T-helper 17 cell (primary cell): ENCODE data around the gene GNB5. TPM values are rescaled to one million over a fixed set of nuclear protein-coding genes. Genes with fewer than 3 reads are reported as not detected.
A peak's percentile ranks its signal among the peaks of the same experiment; 100 is the strongest.
"Not testable (repeated sequence)": the region's sequence is repeated elsewhere in the genome, so short reads cannot be mapped to it uniquely, and the experiment has no call there.

Source experiments
- ATAC-seq: fragments of 150-1000 bp; cut with Tn5 transposase; 2 replicates; pipeline ENCODE4 v1.10.0; 2021; ENCODE audit warnings: mild to moderate bottlenecking, moderate library complexity
- DNase-seq, 3 donors: peaks; one replicate each; pipeline versions ENCODE4 v3.0.0 to v3.0.0-alpha.2; 2020 to 2021
- H3K9me3 ChIP-seq: one replicate; pipeline ENCODE4 v1.7.0; 2013; ENCODE audit warnings: low read length, mild to moderate bottlenecking; ENCODE audit not compliant: control insufficient read depth, poor library complexity, severe bottlenecking
- H3K27ac Mint-ChIP-seq: one replicate; pipeline ENCODE4 v1.8.0; 2022; ENCODE audit warnings: mild to moderate bottlenecking, moderate library complexity, mixed read lengths
- H3K27me3 Mint-ChIP-seq: one replicate; pipeline ENCODE4 v1.8.0; 2022; ENCODE audit warnings: mixed read lengths
- H3K36me3 Mint-ChIP-seq: one replicate; pipeline ENCODE4 v1.8.0; 2022; ENCODE audit warnings: low read depth, mixed read lengths
- H3K4me1 Mint-ChIP-seq: one replicate; pipeline ENCODE4 v1.8.0; 2022; ENCODE audit warnings: mild to moderate bottlenecking, mixed read lengths
- H3K4me3 Mint-ChIP-seq: one replicate; pipeline ENCODE4 v1.8.0; 2022; ENCODE audit warnings: mild to moderate bottlenecking, moderate library complexity, mixed read lengths
- total RNA-seq, 4 donors: library from RNA in 2 of 4; stranded (reverse) in 2 of 4; gene quantifications; one replicate each; pipeline ENCODE4 v1.2.3 and lab custom pipeline; 2022 to 2026

GNB5 gene
- total RNA-seq, 2 donors from 2014 or later: 63.2 to 79.7 TPM

- Mint-ChIP-seq H3K4me3 (no peak overlapping the region), H3K4me1 (peaks cover 41% of the 10 kb centered on the region), H3K36me3 (no peaks in the 10 kb centered on the region), H3K27me3 (no peaks in the 10 kb centered on the region), H3K27ac (no peak overlapping the region)
- no peaks in the 10 kb centered on the region for H3K9me3 ChIP-seq
- no peak for ATAC-seq
- no peak for DNase-seq
Observed at GRCh38 chr15:52172869-52173268, 18.3 kb downstream of the GNB5 start.

- H3K9me3 ChIP-seq: no peaks in the 10 kb centered on the region
- no peak for DNase-seq
- H3K36me3 Mint-ChIP-seq: no peaks in the 10 kb centered on the region
- no peaks in the 10 kb centered on the region for H3K27me3 Mint-ChIP-seq
- H3K4me3 Mint-ChIP-seq: no peak overlapping the region
- H3K27ac Mint-ChIP-seq: peak overlapping the region; percentile 41
- no peak for ATAC-seq
- peaks cover 42% of the 10 kb centered on the region for H3K4me1 Mint-ChIP-seq
Observed at GRCh38 chr15:52171807-52172206, 19.4 kb downstream of the GNB5 start.

GRCh38 chr15:52171386-52171785, 19.8 kb downstream of the GNB5 start:
- peak overlapping the region; percentile 41 for H3K27ac Mint-ChIP-seq
- no peaks in the 10 kb centered on the region for H3K36me3 Mint-ChIP-seq
- no peaks in the 10 kb centered on the region for H3K27me3 Mint-ChIP-seq
- H3K4me1 Mint-ChIP-seq: peaks cover 43% of the 10 kb centered on the region
- peak overlapping the region; percentile 68 for H3K4me3 Mint-ChIP-seq
- DNase-seq: no peak
- H3K9me3 ChIP-seq: no peaks in the 10 kb centered on the region
- ATAC-seq: peak; percentile 68

- not testable (repeated sequence) for H3K9me3 ChIP-seq, H3K27me3 Mint-ChIP-seq, H3K27ac Mint-ChIP-seq, ATAC-seq, DNase-seq, H3K36me3 Mint-ChIP-seq
- peak overlapping the region; percentile 36 for H3K4me3 Mint-ChIP-seq
- H3K4me1 Mint-ChIP-seq: peaks cover 51% of the 10 kb centered on the region
Observed at GRCh38 chr15:52170199-52170598, 21.0 kb downstream of the GNB5 start.

- not testable (repeated sequence) for H3K27me3 Mint-ChIP-seq, ATAC-seq, H3K36me3 Mint-ChIP-seq, H3K9me3 ChIP-seq, H3K4me3 Mint-ChIP-seq, DNase-seq
- peaks cover 42% of the 10 kb centered on the region for H3K4me1 Mint-ChIP-seq
- peak overlapping the region; percentile 4 for H3K27ac Mint-ChIP-seq
Observed at GRCh38 chr15:52165494-52166131, 25.6 kb downstream of the GNB5 start.

- no peaks in the 10 kb centered on the region for H3K9me3 ChIP-seq
- Mint-ChIP-seq H3K27ac (peak overlapping the region; percentile 82), H3K36me3 (peaks cover 4% of the 10 kb centered on the region), H3K27me3 (no peaks in the 10 kb centered on the region), H3K4me3 (no peak overlapping the region), H3K4me1 (peaks cover 36% of the 10 kb centered on the region)
- DNase-seq (no peak), ATAC-seq (peak; percentile 63)
Observed at GRCh38 chr15:52164631-52165265, 26.4 kb downstream of the GNB5 start.

- Mint-ChIP-seq H3K27me3 (no peaks in the 10 kb centered on the region), H3K4me1 (peaks cover 31% of the 10 kb centered on the region), H3K36me3 (peaks cover 6% of the 10 kb centered on the region), H3K4me3 (no peak overlapping the region), H3K27ac (no peak overlapping the region)
- no peaks in the 10 kb centered on the region for H3K9me3 ChIP-seq
- ATAC-seq: no peak
- no peak for DNase-seq
Observed at GRCh38 chr15:52163321-52164190, 27.6 kb downstream of the GNB5 start.

- DNase-seq (no peak), ATAC-seq (no peak)
- no peaks in the 10 kb centered on the region for H3K27me3 Mint-ChIP-seq
- H3K27ac Mint-ChIP-seq: no peak overlapping the region
- peaks cover 25% of the 10 kb centered on the region for H3K4me1 Mint-ChIP-seq
- peaks cover 7% of the 10 kb centered on the region for H3K36me3 Mint-ChIP-seq
- H3K9me3 ChIP-seq: no peaks in the 10 kb centered on the region
- no peak overlapping the region for H3K4me3 Mint-ChIP-seq
Observed at GRCh38 chr15:52162876-52163275, 28.3 kb downstream of the GNB5 start.

GRCh38 chr15:52162260-52162659, 28.9 kb downstream of the GNB5 start:
- peaks cover 24% of the 10 kb centered on the region for H3K4me1 Mint-ChIP-seq
- DNase-seq (no peak), ATAC-seq (no peak)
- no peak overlapping the region for H3K4me3 Mint-ChIP-seq
- no peaks in the 10 kb centered on the region for H3K27me3 Mint-ChIP-seq
- no peak overlapping the region for H3K27ac Mint-ChIP-seq
- H3K36me3 Mint-ChIP-seq: peaks cover 7% of the 10 kb centered on the region
- H3K9me3 ChIP-seq: no peaks in the 10 kb centered on the region

- Mint-ChIP-seq H3K27me3 (no peaks in the 10 kb centered on the region), H3K36me3 (peaks cover 7% of the 10 kb centered on the region), H3K27ac (no peak overlapping the region), H3K4me3 (no peak overlapping the region), H3K4me1 (peaks cover 17% of the 10 kb centered on the region)
- no peaks in the 10 kb centered on the region for H3K9me3 ChIP-seq
- DNase-seq (no peak), ATAC-seq (no peak)
Observed at GRCh38 chr15:52161406-52161966, 29.7 kb downstream of the GNB5 start.

- no peaks in the 10 kb centered on the region for H3K9me3 ChIP-seq
- ATAC-seq: no peak
- H3K27me3 Mint-ChIP-seq: no peaks in the 10 kb centered on the region
- no peak for DNase-seq
- no peak overlapping the region for H3K4me3 Mint-ChIP-seq
- no peak overlapping the region for H3K27ac Mint-ChIP-seq
- H3K36me3 Mint-ChIP-seq: peaks cover 7% of the 10 kb centered on the region
- peaks cover 2% of the 10 kb centered on the region for H3K4me1 Mint-ChIP-seq
Observed at GRCh38 chr15:52159645-52160044, 31.5 kb downstream of the GNB5 start.

GRCh38 chr15:52158084-52158765, 33.0 kb downstream of the GNB5 start:
- peaks cover 7% of the 10 kb centered on the region for H3K36me3 Mint-ChIP-seq

GRCh38 chr15:52155878-52156277, 35.3 kb downstream of the GNB5 start:
- Mint-ChIP-seq H3K4me1 (peaks cover 5% of the 10 kb centered on the region), H3K4me3 (no peak overlapping the region), H3K27me3 (no peaks in the 10 kb centered on the region), H3K36me3 (peaks cover 6% of the 10 kb centered on the region), H3K27ac (no peak overlapping the region)
- H3K9me3 ChIP-seq: no peaks in the 10 kb centered on the region
- no peak for DNase-seq
- no peak for ATAC-seq

More at GRCh38 chr15:52158084-52158765, 33.0 kb downstream of the GNB5 start:
- Mint-ChIP-seq H3K27ac (no peak overlapping the region), H3K27me3 (no peaks in the 10 kb centered on the region), H3K4me3 (no peak overlapping the region), H3K4me1 (peaks cover 5% of the 10 kb centered on the region)
- DNase-seq (no peak), ATAC-seq (no peak)
- H3K9me3 ChIP-seq: no peaks in the 10 kb centered on the region
